GM12875 (cell line): ENCODE data around the gene UGT1A7.

Source experiments
- H3K4me3 ChIP-seq: one replicate; pipeline ENCODE4 v1.5.1; 2011; ENCODE audit warnings: low read depth, low read length, control low read depth
- TF ChIP-seq, protein P1 (sequence below): IDR thresholded peaks from 2 replicates; pipeline ENCODE4 v1.5.1; 2011; ENCODE audit warnings: low read depth, mild to moderate bottlenecking, control low read depth, inconsistent platforms, low read length, moderate library complexity, borderline replicate concordance; ENCODE audit not compliant: insufficient read depth

Gene UGT1A7

DNA sequence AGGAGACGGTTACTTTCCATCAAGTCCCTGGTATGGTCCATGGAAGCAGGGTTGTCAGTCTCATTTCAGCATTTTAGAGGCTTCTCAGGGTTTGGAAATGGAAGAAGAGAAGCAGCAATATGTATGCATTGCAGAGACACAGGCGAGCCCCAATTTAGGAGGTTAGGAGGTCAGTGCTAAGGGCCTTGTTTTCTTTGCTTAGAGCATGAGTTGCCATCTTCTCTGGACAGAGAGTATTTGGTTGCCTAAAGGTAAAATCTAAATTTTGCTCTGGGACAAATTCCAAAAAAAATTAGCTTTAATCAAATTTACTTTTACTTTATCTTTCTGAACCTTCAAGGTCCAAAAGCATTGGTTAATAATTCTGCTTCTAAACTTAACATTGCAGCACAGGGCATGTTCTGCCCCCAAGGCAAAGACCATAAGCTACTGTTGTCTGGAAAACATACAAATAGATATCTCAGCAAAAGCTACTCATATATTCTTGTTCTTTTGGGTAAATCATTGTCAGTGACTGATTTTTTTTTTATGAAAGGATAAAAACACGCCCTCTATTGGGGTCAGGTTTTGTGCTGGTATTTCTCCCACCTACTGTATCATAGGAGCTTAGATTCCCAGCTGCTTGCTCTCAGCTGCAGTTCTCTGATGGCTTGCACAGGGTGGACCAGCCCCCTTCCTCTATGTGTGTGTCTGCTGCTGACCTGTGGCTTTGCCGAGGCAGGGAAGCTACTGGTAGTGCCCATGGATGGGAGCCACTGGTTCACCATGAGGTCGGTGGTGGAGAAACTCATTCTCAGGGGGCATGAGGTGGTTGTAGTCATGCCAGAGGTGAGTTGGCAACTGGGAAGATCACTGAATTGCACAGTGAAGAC lies 10.2 kb upstream of the UGT1A7 start, which contains the start of gene UGT1A9:
TSS of gene UGT1A9 (plus strand) at position 609 of the 872 bp plus-strand sequence. CDS start at position 646, 37 bp downstream.
- TF ChIP-seq, protein P1, sequence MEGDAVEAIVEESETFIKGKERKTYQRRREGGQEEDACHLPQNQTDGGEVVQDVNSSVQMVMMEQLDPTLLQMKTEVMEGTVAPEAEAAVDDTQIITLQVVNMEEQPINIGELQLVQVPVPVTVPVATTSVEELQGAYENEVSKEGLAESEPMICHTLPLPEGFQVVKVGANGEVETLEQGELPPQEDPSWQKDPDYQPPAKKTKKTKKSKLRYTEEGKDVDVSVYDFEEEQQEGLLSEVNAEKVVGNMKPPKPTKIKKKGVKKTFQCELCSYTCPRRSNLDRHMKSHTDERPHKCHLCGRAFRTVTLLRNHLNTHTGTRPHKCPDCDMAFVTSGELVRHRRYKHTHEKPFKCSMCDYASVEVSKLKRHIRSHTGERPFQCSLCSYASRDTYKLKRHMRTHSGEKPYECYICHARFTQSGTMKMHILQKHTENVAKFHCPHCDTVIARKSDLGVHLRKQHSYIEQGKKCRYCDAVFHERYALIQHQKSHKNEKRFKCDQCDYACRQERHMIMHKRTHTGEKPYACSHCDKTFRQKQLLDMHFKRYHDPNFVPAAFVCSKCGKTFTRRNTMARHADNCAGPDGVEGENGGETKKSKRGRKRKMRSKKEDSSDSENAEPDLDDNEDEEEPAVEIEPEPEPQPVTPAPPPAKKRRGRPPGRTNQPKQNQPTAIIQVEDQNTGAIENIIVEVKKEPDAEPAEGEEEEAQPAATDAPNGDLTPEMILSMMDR = no peak
- no peak within 1 kb of the TSS for H3K4me3 ChIP-seq

DNA sequence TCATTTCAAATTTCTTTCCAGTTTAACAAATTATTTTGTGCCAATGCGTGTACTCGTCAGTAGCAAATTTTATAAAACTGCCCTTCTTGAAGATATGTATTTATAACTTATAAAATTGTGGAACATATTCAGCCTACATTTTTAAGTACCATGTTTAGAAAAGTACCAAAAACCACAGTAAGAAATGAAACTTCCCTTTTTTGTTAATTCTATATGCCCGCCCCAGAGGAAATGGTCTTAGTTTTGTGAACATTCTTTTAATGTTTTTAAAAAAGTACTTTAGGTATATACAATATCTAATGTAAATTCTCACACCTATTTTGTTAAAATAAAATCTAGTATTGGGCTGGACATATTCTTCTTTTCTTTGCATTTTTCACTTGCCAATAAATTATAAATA lies 8.8 kb upstream of the UGT1A7 start:
- H3K4me3 ChIP-seq = no peak overlapping the region
- TF ChIP-seq, protein P1 = no peak

DNA sequence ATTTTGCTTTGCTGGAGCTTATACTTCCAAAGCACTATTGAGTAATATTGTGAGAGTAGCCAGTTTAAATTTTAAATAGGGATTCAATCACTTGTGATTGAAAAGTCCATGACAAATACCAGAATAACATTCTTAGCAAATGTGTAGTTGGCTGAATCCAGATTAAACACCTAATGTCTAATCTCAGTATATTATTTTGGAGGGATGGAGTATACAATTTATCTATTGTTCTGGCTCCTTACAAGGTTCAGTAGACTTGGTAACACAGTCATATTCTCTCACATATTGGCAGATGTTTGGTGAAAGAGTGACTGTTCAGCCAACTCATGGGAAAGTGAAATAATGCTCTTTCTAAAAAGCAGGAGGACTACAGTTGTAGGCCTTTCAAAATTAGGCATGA lies 7.8 kb upstream of the UGT1A7 start:
- no peak overlapping the region for H3K4me3 ChIP-seq
- TF ChIP-seq, protein P1 = no peak

DNA sequence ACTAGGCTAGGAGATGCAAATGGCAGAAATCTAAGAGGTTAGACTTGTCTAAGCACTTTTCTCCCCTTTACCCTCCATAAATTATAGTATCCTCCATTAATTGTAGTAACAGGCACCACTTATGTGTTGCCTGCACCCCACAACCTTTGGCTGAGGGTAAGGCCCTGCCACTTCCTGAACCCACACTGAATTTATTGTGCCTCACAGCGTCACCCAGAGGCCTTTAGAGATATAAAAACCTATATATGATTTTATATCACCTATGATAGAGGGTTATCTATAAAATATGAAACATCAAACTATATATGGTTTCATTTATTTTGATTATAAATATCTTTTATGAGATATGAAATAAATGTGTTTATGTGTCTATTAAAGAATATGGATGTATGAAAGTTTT lies 7.4 kb upstream of the UGT1A7 start:
- H3K4me3 ChIP-seq = no peak overlapping the region
- TF ChIP-seq, protein P1 = no peak

DNA sequence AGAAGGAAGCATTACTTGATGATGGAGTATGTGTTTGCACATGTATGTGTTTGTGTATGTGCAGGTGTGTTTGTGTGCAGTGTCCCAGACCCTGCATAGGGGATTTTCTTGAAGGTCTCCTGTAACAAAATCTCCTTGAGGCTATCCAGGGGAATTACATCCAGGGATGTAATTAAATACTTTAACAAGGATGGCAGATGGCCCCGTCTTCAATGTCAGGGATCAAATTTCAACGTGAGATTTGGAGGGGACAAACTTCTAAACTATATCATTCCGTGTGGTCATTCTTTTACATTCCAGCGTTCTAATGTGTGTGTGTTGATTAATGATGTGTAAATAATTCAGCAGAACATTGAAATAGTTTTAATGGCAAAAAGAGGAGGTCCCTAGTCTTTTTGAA lies 6.7 kb upstream of the UGT1A7 start:
- TF ChIP-seq, protein P1 = no peak
- no peak overlapping the region for H3K4me3 ChIP-seq

DNA sequence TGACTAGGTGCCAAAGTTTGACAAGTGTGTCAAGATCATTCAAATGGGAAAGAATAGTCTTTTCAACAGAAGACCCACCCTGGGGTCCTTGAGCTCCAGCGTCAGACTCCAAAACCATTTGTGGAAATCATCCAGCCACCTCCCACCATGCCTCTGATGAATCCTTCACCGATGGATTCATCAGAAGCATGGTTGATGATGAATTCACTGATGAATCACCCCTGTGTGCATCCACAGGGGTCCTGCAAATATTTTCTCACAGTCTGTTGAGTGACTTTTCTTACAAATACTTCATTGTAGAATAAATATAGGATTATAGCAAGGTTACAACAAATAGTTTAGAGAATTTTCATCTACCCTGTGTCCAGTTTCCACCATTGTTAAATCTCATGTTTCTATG lies 5.7 kb upstream of the UGT1A7 start:
- no peak overlapping the region for H3K4me3 ChIP-seq
- TF ChIP-seq, protein P1 = no peak

DNA sequence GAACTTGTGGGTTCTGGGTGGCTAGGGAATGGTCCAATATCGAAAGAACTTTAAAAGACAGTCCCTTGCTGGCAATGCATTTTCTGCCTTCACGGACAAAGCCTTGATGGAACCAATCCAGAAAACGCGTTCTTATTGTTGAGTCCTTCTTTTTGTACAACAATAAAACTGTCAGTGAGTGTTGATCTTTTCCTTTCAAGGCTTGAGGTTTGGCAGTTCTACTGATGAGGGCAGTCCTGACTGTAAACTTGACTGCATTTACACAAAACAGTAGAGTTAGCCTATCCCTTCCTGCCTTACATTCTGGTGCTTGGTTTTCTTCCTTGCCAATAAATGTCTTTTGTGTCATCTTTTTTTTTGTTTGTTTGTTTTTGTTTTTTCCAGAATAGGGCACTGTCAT lies 2.5 kb upstream of the UGT1A7 start:
- H3K4me3 ChIP-seq = no peak overlapping the region
- TF ChIP-seq, protein P1 = no peak
